Stimulated activated CD8-positive, alpha-beta memory T cell treated with anti-CD3 and anti-CD28 coated beads, Interleukin-15, amount 100 ng/mL, for 48 hours (primary cell): ENCODE measurements around the gene PLCB1.
"Not testable (repeated sequence)": the region's sequence is repeated elsewhere in the genome, so short reads cannot be mapped to it uniquely, and the experiment has no call there.

Source experiments
- DNase-seq, 2 donors: peaks; one replicate each; pipeline ENCODE4 v3.0.0-alpha.2; 2020; ENCODE audit warnings: low read depth in 2 of 2

Gene PLCB1

GRCh38 chr20:8602389-8603116, 470.5 kb downstream of the PLCB1 start:
- DNase-seq = no peak

- DNase-seq = no peak
Observed at GRCh38 chr20:8608470-8608869, 476.4 kb downstream of the PLCB1 start.

- DNase-seq = no peak
Observed at GRCh38 chr20:8616792-8617191, 484.7 kb downstream of the PLCB1 start.

- DNase-seq = no peak
Observed at GRCh38 chr20:8621001-8621400, 488.9 kb downstream of the PLCB1 start.

GRCh38 chr20:8624046-8624445, 492.0 kb downstream of the PLCB1 start:
- no peak for DNase-seq

- DNase-seq = no peak
Observed at GRCh38 chr20:8624616-8625015, 492.6 kb downstream of the PLCB1 start.

GRCh38 chr20:8627340-8628004, 495.4 kb downstream of the PLCB1 start:
- DNase-seq = no peak

- DNase-seq = no peak
Observed at GRCh38 chr20:8631271-8631670, 499.2 kb downstream of the PLCB1 start.

GRCh38 chr20:8633366-8633765, 501.3 kb downstream of the PLCB1 start:
- no peak for DNase-seq

- no peak for DNase-seq
Observed at GRCh38 chr20:8635048-8635572, 503.0 kb downstream of the PLCB1 start.

- DNase-seq = no peak
Observed at GRCh38 chr20:8635837-8636236, 503.8 kb downstream of the PLCB1 start.

GRCh38 chr20:8639112-8639778, 507.2 kb downstream of the PLCB1 start:
- DNase-seq = no peak

GRCh38 chr20:8640461-8640860, 508.4 kb downstream of the PLCB1 start:
- no peak for DNase-seq

- no peak for DNase-seq
Observed at GRCh38 chr20:8642247-8642646, 510.2 kb downstream of the PLCB1 start.

GRCh38 chr20:8644468-8644867, 512.4 kb downstream of the PLCB1 start:
- not testable (repeated sequence) for DNase-seq

- no peak for DNase-seq
Observed at GRCh38 chr20:8645326-8645725, 513.3 kb downstream of the PLCB1 start.

- no peak for DNase-seq
Observed at GRCh38 chr20:8646033-8646441, 514.0 kb downstream of the PLCB1 start.

GRCh38 chr20:8646716-8647115, 514.6 kb downstream of the PLCB1 start:
- no peak for DNase-seq

GRCh38 chr20:8647961-8648441, 515.9 kb downstream of the PLCB1 start:
- DNase-seq = no peak

GRCh38 chr20:8648466-8648865, 516.4 kb downstream of the PLCB1 start:
- no peak for DNase-seq

GRCh38 chr20:8652396-8652795, 520.3 kb downstream of the PLCB1 start:
- DNase-seq = no peak

- no peak for DNase-seq
Observed at GRCh38 chr20:8654486-8654885, 522.4 kb downstream of the PLCB1 start.

GRCh38 chr20:8656335-8656734, 524.3 kb downstream of the PLCB1 start:
- DNase-seq = no peak
